Keratinocyte (primary cell): Measurements from ENCODE around the gene TIAM2. TPM values are rescaled to one million over a fixed set of nuclear protein-coding genes. Genes with fewer than 3 reads are reported as not detected.

Experiments
- DNase-seq: peaks from one replicate; pipeline ENCODE4 v3.0.0-alpha.2; 2011; ENCODE audit warnings: low read depth, missing footprints, low spot score
- FAIRE-seq: peaks from 2 replicates; lab custom pipeline; 2011; peaks lifted over from hg19 to GRCh38; lab: Jason Lieb, UNC
- H2AFZ ChIP-seq: 2 replicates; pipeline ENCODE4 v1.6.0; 2012; ENCODE audit warnings: low read length, control low read depth, inconsistent platforms; ENCODE audit not compliant: control insufficient read depth
- H3K27ac ChIP-seq: 2 replicates; pipeline ENCODE4 v1.5.1; 2011; ENCODE audit warnings: low read length; ENCODE audit not compliant: control insufficient read depth, insufficient read depth
- H3K27me3 ChIP-seq: 3 replicates; pipeline ENCODE4 v1.6.0; 2011; ENCODE audit warnings: low read length; ENCODE audit not compliant: control insufficient read depth, insufficient read depth; ENCODE audit errors: extremely low read depth
- H3K36me3 ChIP-seq, 2 experiments: 2 replicates in 1 of 2; 3 replicates in 1 of 2; pipeline ENCODE4 v1.5.1; 2011; ENCODE audit warnings: low read length in 2 of 2, mild to moderate bottlenecking in 1 of 2; ENCODE audit not compliant: control insufficient read depth in 2 of 2, insufficient read depth in 2 of 2; ENCODE audit errors: extremely low read depth in 1 of 2
- H3K4me1 ChIP-seq: 3 replicates; pipeline ENCODE4 v1.5.1; 2011; ENCODE audit warnings: low read length; ENCODE audit not compliant: control insufficient read depth, insufficient read depth; ENCODE audit errors: extremely low read depth
- H3K4me2 ChIP-seq: 3 replicates; pipeline ENCODE4 v1.6.0; 2011; ENCODE audit warnings: low read depth, low read length; ENCODE audit not compliant: control insufficient read depth, insufficient read depth; ENCODE audit errors: extremely low read depth
- H3K4me3 ChIP-seq, 3 experiments: fragments of 200-600 bp in 1 of 3; sonication (generic) in 1 of 3; 2 replicates in 2 of 3; 3 replicates in 1 of 3; pipeline ENCODE4 v1.5.1; 2011 to 2016; ENCODE audit warnings: low read length in 3 of 3, mild to moderate bottlenecking in 3 of 3, control low read depth in 2 of 3, inconsistent platforms in 1 of 3, low read depth in 1 of 3, mixed read lengths in 1 of 3, mixed run types in 1 of 3, moderate library complexity in 1 of 3; ENCODE audit not compliant: control insufficient read depth in 2 of 3, insufficient read depth in 2 of 3; ENCODE audit errors: extremely low read depth in 1 of 3
- H3K79me2 ChIP-seq: 2 replicates; pipeline ENCODE4 v1.6.0; 2012; ENCODE audit warnings: low read length; ENCODE audit not compliant: control insufficient read depth, insufficient read depth
- H3K9ac ChIP-seq: 3 replicates; pipeline ENCODE4 v1.6.0; 2011; ENCODE audit warnings: low read length; ENCODE audit not compliant: control insufficient read depth, insufficient read depth; ENCODE audit errors: extremely low read depth
- H3K9me1 ChIP-seq: 3 replicates; pipeline ENCODE4 v1.6.0; 2011; ENCODE audit warnings: low read length; ENCODE audit not compliant: control insufficient read depth, insufficient read depth; ENCODE audit errors: extremely low read depth
- H3K9me3 ChIP-seq: 2 replicates; pipeline ENCODE4 v1.5.1; 2012; ENCODE audit warnings: low read depth, low read length; ENCODE audit not compliant: control insufficient read depth
- H4K20me1 ChIP-seq: 3 replicates; pipeline ENCODE4 v1.6.0; 2011; ENCODE audit warnings: low read length; ENCODE audit not compliant: control insufficient read depth, insufficient read depth; ENCODE audit errors: extremely low read depth
- CTCF ChIP-seq, 3 experiments: IDR thresholded peaks in 1 of 3; conservative IDR thresholded peaks in 1 of 3; optimal IDR thresholded peaks in 1 of 3; 2 replicates in 2 of 3; 3 replicates in 1 of 3; pipeline versions ENCODE3 to v1.5.1; 2011; ENCODE audit warnings: low read length in 3 of 3, mild to moderate bottlenecking in 3 of 3, moderate library complexity in 2 of 3, control low read depth in 1 of 3, inconsistent platforms in 1 of 3; ENCODE audit not compliant: insufficient read depth in 2 of 3; ENCODE audit errors: extremely low read depth in 1 of 3
- EZH2 ChIP-seq: IDR thresholded peaks from one replicate; pipeline ENCODE4 v1.6.1; 2012; ENCODE audit warnings: inconsistent platforms, mild to moderate bottlenecking, low read length, moderate library complexity
- dilution Hi-C: fragments of 300-500 bp; cut with MboI; formaldehyde crosslinking; loops from one replicate; pipeline ENCODE4 v1.7.0; 2020; ENCODE audit warnings: low sequenced_read_pairs; ENCODE audit not compliant: extremely low pct_ligation_motif_present
- polyA plus RNA-seq, 5 experiments: library from polyadenylated mRNA; depleted of rRNA in 3 of 5; stranded (reverse) in 3 of 5; stranded (forward) in 1 of 5; unstranded in 1 of 5; fragments of >200 nt; gene quantifications; 1 replicate in 1 of 5; 2 replicates in 3 of 5; 3 replicates in 1 of 5; pipeline versions ENCODE4 v1.2.1 to v1.2.3, GENCODE V29; 2011 to 2012; ENCODE audit warnings: missing spikeins in 2 of 5, low read depth in 1 of 5, low replicate concordance in 1 of 5

TIAM2 gene
- polyA plus RNA-seq, 1 donor (not counting 4 experiments of a cell fraction or from before 2014, with no cell fraction given): 4.0 TPM

GRCh38 chr6:155170519-155170918 lies 175.4 kb downstream of the TIAM2 start:
- Histone ChIP-seq H3K9me1 (no peaks in the 10 kb centered on the region), H3K27me3 (no peaks in the 10 kb centered on the region), H3K9me3 (no peaks in the 10 kb centered on the region), H3K4me2 (peak overlapping the region; percentile 58), H2AFZ (no peak overlapping the region), H3K36me3 (no peaks in the 10 kb centered on the region), H3K4me1 (peaks cover 22% of the 10 kb centered on the region), H3K9ac (no peak overlapping the region), H3K79me2 (no peaks in the 10 kb centered on the region), H3K4me3 (no peak overlapping the region), H4K20me1 (no peaks in the 10 kb centered on the region), H3K27ac (peak overlapping the region; percentile 26)
- FAIRE-seq: no peak
- no peak for TF ChIP-seq CTCF (optimal IDR thresholded peaks at IDR 0.05 in 1 of 3, IDR thresholded peaks at IDR 0.05 in 1 of 3, conservative IDR thresholded peaks at IDR 0.05 in 1 of 3; ENCODE audit: extremely low read depth in 1 of 3, insufficient read depth in 2 of 3, low read length in 3 of 3)
- TF ChIP-seq EZH2: no peak
- no peak for DNase-seq
- dilution Hi-C loops: no loop called here

- Histone ChIP-seq H3K79me2 (no peaks in the 10 kb centered on the region), H2AFZ (no peak overlapping the region), H3K4me1 (peaks cover 22% of the 10 kb centered on the region), H3K4me3 (no peak overlapping the region), H3K36me3 (no peaks in the 10 kb centered on the region), H4K20me1 (no peaks in the 10 kb centered on the region), H3K9me3 (no peaks in the 10 kb centered on the region), H3K9ac (no peak overlapping the region), H3K27me3 (no peaks in the 10 kb centered on the region), H3K9me1 (no peaks in the 10 kb centered on the region), H3K4me2 (peak overlapping the region; percentile 66), H3K27ac (no peak overlapping the region)
- dilution Hi-C loops: no loop called here
- FAIRE-seq (peak; percentile 58), DNase-seq (peak; percentile 73)
- TF ChIP-seq CTCF (optimal IDR thresholded peaks at IDR 0.05 in 1 of 3, IDR thresholded peaks at IDR 0.05 in 1 of 3, conservative IDR thresholded peaks at IDR 0.05 in 1 of 3; ENCODE audit: extremely low read depth in 1 of 3, insufficient read depth in 2 of 3, low read length in 3 of 3) (no peak), EZH2 (no peak)
These were observed 176.1 kb downstream of the TIAM2 start for GRCh38 chr6:155171109-155171746.
